ENCODE measurements around the gene AIF1L. TPM values are rescaled to one million over a fixed set of nuclear protein-coding genes. Genes with fewer than 3 reads are reported as not detected.

Gene AIF1L
- total and polyA plus RNA-seq, 2 of the 13 experiments (the other 11 are each of a cell fraction or from before 2014, with no cell fraction given) = 12.4 to 36.5 TPM

GRCh38 chr9:131125288-131126058, 29.1 kb downstream of the AIF1L start, which contains the start of gene NUP214 (continued):
- TF ChIP-seq ZBED4 (CRISPR knock-in tag; IDR thresholded peaks at IDR 0.05; ENCODE audit: borderline replicate concordance) (peak; percentile 76), ZNF563 (CRISPR knock-in tag; IDR thresholded peaks at IDR 0.05) (peak; percentile 13; the same call in 1 of the 2 replicates), ATF7 (IDR thresholded peaks at IDR 0.05) (no peak; the same call in 1 of the 2 replicates), ATF7 (CRISPR knock-in tag; IDR thresholded peaks at IDR 0.05) (peak; percentile 23; the same call in 1 of the 2 replicates), ZNF850 (CRISPR knock-in tag; conservative IDR thresholded peaks at IDR 0.05) (no peak), ZNF382 (CRISPR knock-in tag; IDR thresholded peaks at IDR 0.05; ENCODE audit: borderline replicate concordance) (no peak), HMG20B (CRISPR knock-in tag; conservative IDR thresholded peaks at IDR 0.05) (0 out of 2 replicates have a peak, but pooled peaks have one; percentile 9), TARDBP (CRISPR knock-in tag; IDR thresholded peaks at IDR 0.05) (peak; percentile 96), FOXK2 (IDR thresholded peaks at IDR 0.05) (0 out of 2 replicates have a peak, but pooled peaks have one; percentile 25), TEAD2 (CRISPR knock-in tag; IDR thresholded peaks at IDR 0.05) (no peak), NKX3-1 (CRISPR knock-in tag; IDR thresholded peaks at IDR 0.05) (peak; percentile 55; the same call in 1 of the 2 replicates), MBNL3 (CRISPR knock-in tag; conservative IDR thresholded peaks at IDR 0.05) (no peak), ZFP82 (CRISPR knock-in tag; IDR thresholded peaks at IDR 0.05; ENCODE audit: borderline replicate concordance) (peak; percentile 63; the same call in 1 of the 2 replicates), KDM5B (CRISPR knock-in tag; IDR thresholded peaks at IDR 0.05; ENCODE audit: borderline replicate concordance) (peak; percentile 90; the same call in 1 of the 2 replicates), ZMYM4 (CRISPR knock-in tag; IDR thresholded peaks at IDR 0.05) (peak; percentile 94), SMARCC2 (IDR thresholded peaks at IDR 0.05) (no peak), MXD3 (CRISPR knock-in tag; IDR thresholded peaks at IDR 0.05) (peak; percentile 80; the same call in 1 of the 2 replicates), PLRG1 (conservative IDR thresholded peaks at IDR 0.05) (no peak), FOXM1 (CRISPR knock-in tag; IDR thresholded peaks at IDR 0.05) (no peak), ZNF431 (CRISPR knock-in tag; IDR thresholded peaks at IDR 0.05; ENCODE audit: borderline replicate concordance, low read depth) (peak; percentile 58; the same call in 1 of the 2 replicates), ZNF251 (CRISPR knock-in tag; IDR thresholded peaks at IDR 0.05) (no peak), DMAP1 (CRISPR knock-in tag; IDR thresholded peaks at IDR 0.05) (peak; percentile 92), ZNF746 (CRISPR knock-in tag; IDR thresholded peaks at IDR 0.05) (peak; percentile 14; the same call in 1 of the 2 replicates), KLF15 (CRISPR knock-in tag; IDR thresholded peaks at IDR 0.05; ENCODE audit: borderline replicate concordance) (no peak), DMTF1 (CRISPR knock-in tag; IDR thresholded peaks at IDR 0.05) (no peak)
